Vagina (tissue), 2 donors: ENCODE measurements around the gene SMIM23.
"Not testable (repeated sequence)": the region's sequence is repeated elsewhere in the genome, so short reads cannot be mapped to it uniquely, and the experiment has no call there.

ENCODE experiments used
- CTCF ChIP-seq, 3 experiments: fragments of 450-650 bp in 2 of 3; fragments of 200-600 bp in 1 of 3; sonication (generic) in 1 of 3; IDR thresholded peaks; one replicate each; pipeline ENCODE4 v1.5.1; 2017 to 2019; ENCODE audit warnings: antibody characterized with exemption in 3 of 3, mild to moderate bottlenecking in 2 of 3, moderate library complexity in 2 of 3
- POLR2AphosphoS5 ChIP-seq, 2 donors: sonication (generic); formaldehyde crosslinking; IDR thresholded peaks; one replicate each; pipeline ENCODE4 v1.9.0; 2017; ENCODE audit warnings: antibody characterized with exemption in 2 of 2, mild to moderate bottlenecking in 2 of 2, low read depth in 1 of 2; ENCODE audit not compliant: insufficient read depth in 1 of 2

GRCh38 chr5:171781744-171782143, 3.9 kb upstream of the SMIM23 start:
- not testable (repeated sequence) for TF ChIP-seq CTCF (IDR thresholded peaks at IDR 0.05); POLR2AphosphoS5 (IDR thresholded peaks at IDR 0.05; ENCODE audit: insufficient read depth in 1 of 2, low read depth in 1 of 2)
